Inflammatory macrophage treated with lipopolysaccharide for 4 hours (primary cell): ENCODE measurements around the gene JMJD1C.
A peak's percentile ranks its signal among the peaks of the same experiment; 100 is the strongest.
"Not testable (repeated sequence)": the region's sequence is repeated elsewhere in the genome, so short reads cannot be mapped to it uniquely, and the experiment has no call there.

Experiments used
- DNase-seq: peaks from one replicate; pipeline ENCODE4 v3.0.0-alpha.2; 2020

Gene JMJD1C

DNA sequence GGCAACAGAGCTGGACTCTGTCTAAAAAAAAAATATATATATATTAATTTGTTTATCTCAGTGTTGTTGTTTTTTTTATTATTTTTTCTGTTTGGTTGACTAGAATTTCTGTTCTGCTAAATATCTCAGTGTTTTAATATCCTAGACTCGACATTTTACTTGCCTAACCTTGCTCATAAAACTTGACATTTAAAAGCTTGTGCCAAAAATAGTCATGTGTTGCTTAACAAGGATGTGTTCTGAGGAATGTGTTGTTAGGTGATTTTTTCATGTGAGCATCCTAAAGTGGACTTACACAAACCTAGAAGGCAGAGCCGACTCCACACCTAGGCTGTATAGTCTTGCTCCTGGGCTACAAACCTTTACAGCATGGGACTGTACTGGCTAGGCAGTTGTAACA lies 309.5 kb downstream of the JMJD1C start:
- DNase-seq, result no peak

DNA sequence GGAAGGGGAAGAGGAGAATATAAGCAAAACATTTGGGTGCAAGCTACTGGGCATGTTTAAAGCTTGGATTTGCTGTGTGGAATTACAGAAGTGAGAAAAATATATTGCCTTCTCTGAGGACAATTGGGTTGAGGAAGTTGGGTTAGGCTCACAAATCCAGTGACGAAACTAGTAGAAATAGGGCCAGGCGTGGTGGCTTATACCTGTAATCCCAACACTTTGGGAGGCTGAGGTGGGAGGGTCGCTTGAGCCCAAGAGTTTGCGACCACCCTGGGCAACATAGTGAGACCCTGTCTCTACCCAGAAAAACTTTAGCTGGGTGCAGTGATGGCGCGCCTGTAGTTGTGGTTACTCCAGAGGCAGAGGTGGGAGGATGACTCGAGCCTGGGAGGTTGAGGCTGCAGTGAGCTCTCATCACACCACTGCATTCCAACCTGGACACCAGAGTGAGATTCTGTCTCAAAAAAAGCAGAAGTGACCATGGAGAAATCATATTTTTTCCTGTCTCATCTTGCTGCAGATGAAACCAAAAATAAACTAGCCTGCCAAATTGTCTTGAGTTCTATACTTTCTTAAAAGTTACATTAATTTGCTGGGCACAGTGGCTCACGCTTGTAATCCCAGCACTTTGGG lies 310.3 kb downstream of the JMJD1C start:
- DNase-seq, result peak; percentile 62

DNA sequence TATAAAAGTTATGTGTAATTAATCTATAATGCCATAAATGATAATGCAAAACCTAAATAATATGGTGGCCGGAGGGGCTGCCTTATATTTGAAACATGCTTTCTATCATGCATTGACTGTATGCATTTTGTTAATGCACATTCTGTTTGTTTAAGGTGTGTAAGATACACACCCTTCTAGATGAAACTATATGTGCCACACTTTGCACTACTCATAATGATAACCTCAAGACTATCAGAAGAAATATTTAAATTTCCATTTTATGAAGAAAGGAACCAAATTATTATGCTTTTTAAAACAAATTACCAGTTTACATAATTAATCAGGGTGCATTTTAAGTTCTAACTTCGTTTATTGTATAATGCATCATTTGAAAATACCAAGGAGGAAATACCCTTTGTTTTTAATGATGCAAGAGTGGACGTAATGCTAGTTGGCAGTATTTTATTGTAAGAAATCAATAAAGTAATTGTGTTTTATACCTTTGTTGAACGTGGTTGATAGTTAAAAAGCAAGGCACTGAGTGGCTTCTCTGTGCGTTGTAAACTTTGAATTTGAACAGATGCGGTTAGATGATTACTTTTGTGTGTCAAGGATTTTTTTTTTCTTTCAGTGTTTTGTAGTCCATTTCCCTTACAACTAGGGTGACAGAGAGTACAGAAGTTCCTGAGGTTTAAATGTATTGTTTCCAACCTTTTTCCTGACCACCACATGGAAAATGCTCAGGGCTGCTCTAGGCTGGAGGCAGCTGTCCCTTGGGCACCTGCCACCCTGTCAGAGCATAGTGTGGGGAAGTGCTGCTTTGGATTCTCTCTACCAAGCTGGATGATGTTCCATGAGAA lies 311.0 kb downstream of the JMJD1C start:
- no peak for DNase-seq

- not testable (repeated sequence) for DNase-seq
Measured at GRCh38 chr10:63153868-63154545, 311.8 kb downstream of the JMJD1C start.

GRCh38 chr10:63150745-63151144 lies 315.0 kb downstream of the JMJD1C start:
- no peak for DNase-seq

GRCh38 chr10:63146503-63146902 lies 319.3 kb downstream of the JMJD1C start:
- DNase-seq, result no peak

- no peak for DNase-seq
Measured at GRCh38 chr10:63145782-63146181, 320.0 kb downstream of the JMJD1C start.

GRCh38 chr10:63143987-63144386 lies 321.8 kb downstream of the JMJD1C start:
- DNase-seq, result peak; percentile 64

DNA sequence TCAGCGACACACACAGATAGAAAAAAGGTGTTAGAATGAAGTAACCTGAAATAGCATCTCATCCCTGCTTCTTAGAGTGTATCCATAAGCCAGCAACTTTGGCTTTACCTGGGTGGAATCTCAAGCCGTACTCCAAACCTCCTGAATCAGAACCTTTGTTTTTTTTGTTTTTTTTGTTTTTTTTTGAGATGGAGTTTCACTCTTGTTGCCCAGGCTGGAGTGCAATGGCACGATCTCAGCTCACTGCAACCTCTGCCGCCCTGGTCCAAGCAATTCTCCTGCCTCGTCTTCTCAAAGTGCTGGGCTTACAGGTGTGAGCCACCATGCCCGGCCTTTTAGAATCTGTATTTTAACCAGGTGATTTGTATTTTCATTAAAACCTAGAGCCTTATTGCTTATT lies 323.6 kb downstream of the JMJD1C start:
- DNase-seq, result no peak

- DNase-seq, result no peak
Measured at GRCh38 chr10:63140077-63140476, 325.7 kb downstream of the JMJD1C start.

DNA sequence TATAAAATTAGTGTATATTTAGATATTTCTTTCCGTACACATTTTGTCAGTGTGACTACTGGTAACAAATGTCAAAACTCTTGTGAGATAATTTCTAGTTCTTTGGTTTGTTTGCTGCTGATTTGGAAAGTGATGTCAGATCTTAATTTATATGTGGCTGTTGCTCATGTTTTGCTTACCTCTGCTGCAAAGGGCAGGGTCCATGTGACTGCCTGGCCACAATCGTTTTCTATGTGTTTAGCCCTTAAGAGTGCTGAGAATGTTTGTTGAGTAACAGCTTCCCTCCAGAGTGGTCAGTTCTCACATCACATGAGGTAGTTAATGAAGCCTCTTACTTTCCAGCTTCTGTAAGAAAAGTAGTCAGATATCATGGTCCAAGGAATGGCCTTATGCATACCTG lies 328.5 kb downstream of the JMJD1C start:
- DNase-seq, result peak; percentile 91

DNA sequence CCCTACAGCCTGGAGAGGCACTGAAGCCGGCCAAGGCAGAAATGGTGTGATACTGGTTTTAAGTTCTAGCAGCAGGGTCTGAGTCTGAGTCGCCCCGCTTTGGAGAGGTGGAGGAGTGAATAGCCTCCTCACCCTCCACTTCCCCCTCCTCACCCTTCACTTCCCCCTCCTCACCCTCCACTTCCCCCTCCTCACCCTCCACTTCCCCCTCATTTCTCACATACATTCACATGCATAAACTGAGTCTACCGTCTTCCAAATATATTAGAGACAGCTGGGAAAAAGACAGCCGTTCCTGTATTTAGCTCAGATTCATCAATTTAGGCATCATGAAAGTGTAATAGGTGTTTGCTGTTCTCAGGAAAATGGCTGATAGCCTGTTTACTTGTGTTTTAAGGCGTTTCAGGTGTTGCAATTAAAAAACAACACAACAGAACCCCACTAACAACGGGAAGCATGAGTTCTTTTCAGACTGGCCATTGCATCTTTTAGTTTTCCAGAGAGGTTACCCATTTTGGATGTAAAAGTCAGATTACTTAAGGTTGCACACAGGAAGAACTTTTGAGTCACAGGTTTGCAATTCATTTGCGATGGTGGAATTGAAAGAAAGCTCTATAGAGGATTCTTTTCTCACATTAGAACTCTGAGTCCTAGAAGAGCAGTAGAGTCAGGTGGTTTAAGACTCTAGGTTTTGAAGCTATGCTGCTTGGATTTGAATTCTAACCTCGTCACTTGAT lies 331.8 kb downstream of the JMJD1C start:
- DNase-seq, result peak; percentile 50

DNA sequence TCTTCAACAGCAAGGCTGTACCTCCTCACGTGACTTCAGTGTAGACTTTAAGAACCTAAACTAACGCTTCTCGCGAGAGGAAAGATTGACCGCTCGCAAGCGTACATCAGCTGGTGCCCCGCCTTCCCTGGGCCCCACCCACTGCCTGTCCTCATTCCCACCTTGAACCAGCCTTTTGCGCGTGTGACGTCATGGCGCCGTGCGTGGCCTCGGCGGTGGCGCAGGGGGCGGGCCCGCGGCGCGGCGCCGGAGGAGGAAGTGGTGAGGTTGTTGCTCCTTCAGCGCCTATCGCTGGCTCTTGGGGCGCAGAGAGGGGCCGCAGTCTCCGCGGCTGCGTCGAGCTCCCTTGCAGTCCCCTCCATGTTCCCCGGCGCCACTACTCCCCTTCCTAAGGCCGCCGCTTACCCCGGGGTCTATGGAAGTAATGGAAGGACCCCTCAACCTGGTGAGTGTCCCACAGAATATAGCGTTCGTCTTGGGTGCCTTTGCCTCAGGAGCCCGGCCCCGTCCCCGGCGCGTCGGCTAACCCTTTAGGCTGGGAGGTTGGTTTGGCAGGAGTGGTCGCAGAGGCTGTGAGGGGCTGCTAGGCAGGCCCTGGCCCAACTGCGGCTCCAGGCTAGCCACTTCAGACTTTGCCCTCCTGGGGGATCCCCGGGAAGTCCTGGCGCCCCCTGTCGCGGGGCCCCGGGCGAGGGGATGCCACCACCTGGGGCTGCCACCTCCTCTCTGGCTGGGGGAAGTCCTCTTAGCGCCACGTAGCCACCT lies 332.5 kb downstream of the JMJD1C start, which contains the start of gene NRBF2:
Gene NRBF2 (plus strand): TSS at position 273 of the 765 bp plus-strand sequence. CDS start 143 bp downstream, at position 416.
- peak; percentile 98 for DNase-seq

DNA sequence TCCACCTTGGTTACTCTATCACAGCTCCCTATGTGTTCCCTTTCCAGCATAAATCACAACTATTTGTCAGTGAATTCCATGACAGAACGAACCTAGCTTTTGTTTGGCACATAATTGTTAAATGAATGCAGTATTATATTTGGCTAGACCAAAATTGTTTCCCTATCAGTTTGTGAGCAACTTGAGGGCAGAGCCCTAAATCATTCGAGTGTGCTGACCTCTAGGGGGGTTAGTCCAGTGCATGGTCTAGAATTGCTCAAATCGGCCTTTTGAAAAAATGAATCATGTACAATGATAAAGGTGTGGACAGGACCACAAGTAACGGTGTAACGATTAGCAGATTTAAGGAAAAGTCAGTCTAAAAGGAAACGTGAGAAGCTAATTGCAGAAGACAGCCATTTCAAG lies 333.1 kb downstream of the JMJD1C start:
- DNase-seq, result no peak

DNA sequence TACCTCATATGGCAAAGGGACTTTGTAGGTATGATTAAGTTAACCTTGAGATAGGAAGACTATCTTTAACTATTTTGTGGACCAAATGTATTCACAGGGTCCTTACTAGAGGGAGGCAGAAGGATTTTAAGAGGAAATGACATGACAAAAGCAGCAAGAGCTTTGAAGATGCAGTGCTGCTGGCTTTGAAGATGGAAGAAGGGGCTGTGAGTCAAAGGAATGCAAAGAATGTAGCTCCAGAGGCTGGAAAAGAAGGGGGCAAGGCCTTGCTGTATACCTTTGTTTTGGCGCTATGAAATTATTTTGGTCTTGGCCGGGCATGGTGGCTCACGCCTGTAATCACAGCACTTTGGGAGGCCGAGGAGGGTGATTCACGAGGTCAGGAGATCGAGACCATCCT lies 335.9 kb downstream of the JMJD1C start:
- no peak for DNase-seq

DNA sequence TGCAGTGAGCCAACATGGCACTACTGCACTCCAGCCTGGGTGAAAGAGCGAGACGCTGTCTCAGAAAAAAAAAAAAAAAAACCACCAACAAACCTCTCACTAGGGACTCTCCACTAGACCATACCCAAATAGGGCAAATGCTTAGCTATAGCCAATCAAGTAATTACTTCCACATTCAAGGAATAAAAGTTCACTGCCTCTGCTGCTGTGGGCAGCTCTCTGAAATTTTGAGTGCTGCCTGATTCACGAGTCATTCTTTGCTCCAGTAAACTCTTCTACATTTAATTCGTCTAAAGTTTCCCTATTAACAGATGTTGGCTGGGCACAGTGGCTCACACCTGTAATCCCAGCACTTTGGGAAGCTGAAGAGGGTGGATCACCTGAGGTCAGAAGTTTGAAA lies 337.3 kb downstream of the JMJD1C start:
- no peak for DNase-seq

DNA sequence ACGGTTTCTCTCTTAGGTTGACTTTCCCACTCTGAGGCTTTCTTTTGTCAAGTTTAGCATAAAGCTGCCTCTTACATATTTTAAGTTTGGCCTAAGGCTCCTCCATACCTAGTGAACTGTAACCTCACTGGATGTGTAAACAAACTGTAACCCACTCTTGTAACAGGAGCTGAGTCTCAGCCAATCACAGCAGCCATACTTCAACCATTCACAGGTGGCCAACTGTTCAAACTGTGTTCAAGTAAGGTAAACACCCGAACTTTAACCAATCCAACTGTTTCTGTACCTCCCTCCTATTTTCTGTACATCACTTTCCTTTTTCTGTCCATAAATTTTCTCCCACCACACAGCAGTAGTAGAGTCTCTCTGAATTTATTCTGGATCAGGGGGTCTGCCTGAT lies 340.3 kb downstream of the JMJD1C start:
- DNase-seq, result no peak

DNA sequence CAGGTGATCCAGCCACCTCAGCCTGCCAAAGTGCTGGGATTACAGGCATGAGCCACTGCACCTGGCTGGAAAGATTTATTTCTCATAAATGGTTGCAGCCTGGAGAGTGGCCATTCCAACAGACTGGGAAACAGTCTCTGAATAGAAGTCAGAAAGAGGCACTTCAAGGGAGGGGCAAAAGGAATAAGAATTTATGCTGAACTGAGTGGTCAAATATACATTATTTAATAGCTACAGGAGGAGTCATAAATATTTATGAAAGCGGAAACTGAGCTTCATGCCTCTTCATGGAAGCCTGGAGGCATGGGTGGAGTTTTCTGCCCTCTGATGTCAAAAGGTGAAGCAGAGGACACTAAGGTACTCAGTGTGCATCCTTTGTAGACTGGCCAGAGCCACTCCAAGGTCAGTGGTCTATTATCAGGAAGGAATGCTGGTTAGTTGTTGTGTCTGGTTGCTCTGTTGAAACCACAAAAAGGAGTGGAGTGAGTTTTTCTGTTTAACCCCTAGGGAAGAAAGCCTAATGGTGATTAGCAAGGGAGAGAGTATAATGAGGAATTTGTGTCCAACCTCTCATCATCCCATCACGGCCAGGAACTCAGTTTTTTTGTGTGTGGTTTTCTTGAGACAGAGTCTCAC lies 341.9 kb downstream of the JMJD1C start:
- DNase-seq, result no peak

GRCh38 chr10:63120554-63120953 lies 345.2 kb downstream of the JMJD1C start:
- no peak for DNase-seq

DNA sequence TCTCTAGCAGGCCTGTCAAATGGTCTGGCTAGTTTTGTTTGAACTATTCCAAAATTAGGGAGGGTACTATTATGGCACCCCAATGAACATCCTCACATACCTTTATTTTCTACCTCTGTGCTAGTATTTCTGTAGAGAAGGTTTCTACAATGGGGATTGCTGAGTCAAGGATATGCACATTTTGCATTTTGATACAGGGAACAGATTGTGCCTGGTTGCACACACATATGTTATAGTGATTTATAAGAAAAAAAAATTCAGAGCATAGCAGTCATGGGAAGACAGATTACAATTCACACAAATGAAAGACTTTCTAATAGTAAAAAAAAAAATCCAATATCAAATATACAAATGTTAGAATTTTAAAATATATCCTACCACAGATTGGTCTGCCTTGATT lies 346.7 kb downstream of the JMJD1C start:
- no peak for DNase-seq
